ENCODE measurements around the gene ZBTB46.

Gene ZBTB46

GRCh38 chr20:63825331-63826118, 5.5 kb downstream of the ZBTB46 start:
- no peak for DNase-seq (ENCODE audit: low spot score)
- in situ Hi-C loops (cut with MboI; ENCODE audit: low sequenced_read_pairs, unreplicated experiment), result no loop called here
- no peak for TF ChIP-seq CTCF (IDR thresholded peaks at IDR 0.05; ENCODE audit: borderline replicate concordance, control extremely low read depth, extremely low read depth, insufficient read depth, missing control alignments)

GRCh38 chr20:63823691-63824311, 7.3 kb downstream of the ZBTB46 start:
- DNase-seq (ENCODE audit: low spot score), result no peak
- in situ Hi-C loops (cut with MboI; ENCODE audit: low sequenced_read_pairs, unreplicated experiment), result no loop called here
- no peak for TF ChIP-seq CTCF (IDR thresholded peaks at IDR 0.05; ENCODE audit: borderline replicate concordance, control extremely low read depth, extremely low read depth, insufficient read depth, missing control alignments)

- in situ Hi-C loops (cut with MboI; ENCODE audit: low sequenced_read_pairs, unreplicated experiment), result no loop called here
- DNase-seq (ENCODE audit: low spot score), result no peak
These were observed 8.8 kb downstream of the ZBTB46 start for GRCh38 chr20:63822276-63822696.

GRCh38 chr20:63821811-63822210, 9.3 kb downstream of the ZBTB46 start:
- in situ Hi-C loops (cut with MboI; ENCODE audit: low sequenced_read_pairs, unreplicated experiment), result no loop called here
- no peak for TF ChIP-seq CTCF (IDR thresholded peaks at IDR 0.05; ENCODE audit: borderline replicate concordance, control extremely low read depth, extremely low read depth, insufficient read depth, missing control alignments)
- no peak for DNase-seq (ENCODE audit: low spot score)

More at GRCh38 chr20:63822276-63822696, 8.8 kb downstream of the ZBTB46 start:
- TF ChIP-seq CTCF (IDR thresholded peaks at IDR 0.05; ENCODE audit: borderline replicate concordance, control extremely low read depth, extremely low read depth, insufficient read depth, missing control alignments), result no peak

DNA sequence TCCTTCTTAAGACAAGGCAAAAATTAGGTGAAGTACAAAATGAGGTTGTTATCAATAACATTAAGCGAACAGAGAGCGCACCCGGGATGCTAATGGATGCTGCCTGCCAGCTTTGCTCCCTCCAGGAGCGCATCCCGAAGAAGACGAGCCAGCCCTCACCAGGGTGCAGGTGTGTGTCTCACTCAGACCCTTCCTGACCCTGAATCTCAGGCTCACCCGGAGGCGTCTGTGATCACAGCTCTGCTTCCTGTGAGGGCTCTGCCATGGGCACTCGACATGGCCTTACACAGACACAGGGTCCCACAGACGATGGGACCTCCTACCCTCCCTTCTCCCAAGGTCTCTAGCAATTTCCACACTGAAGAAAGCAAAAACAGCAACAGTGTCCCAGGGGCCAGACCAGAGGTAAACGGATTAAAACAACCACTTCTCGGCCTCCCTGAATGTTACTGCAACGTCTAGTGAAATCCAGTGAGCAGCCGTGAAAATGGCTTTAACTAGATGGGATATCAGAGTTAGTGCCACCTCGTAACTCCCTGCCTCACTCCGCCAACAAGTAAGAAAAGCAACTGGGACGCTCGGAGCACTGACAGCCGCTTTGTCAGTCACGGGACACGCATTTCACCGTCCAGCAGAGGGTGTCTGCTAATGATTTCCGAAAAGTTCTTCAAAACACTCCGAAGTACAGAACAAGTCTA, 11.7 kb downstream of the ZBTB46 start:
- no peak for DNase-seq (ENCODE audit: low spot score)

More for the DNA sequence above, 11.7 kb downstream of the ZBTB46 start:
- in situ Hi-C loops (cut with MboI; ENCODE audit: low sequenced_read_pairs, unreplicated experiment), result no loop called here
- TF ChIP-seq CTCF (IDR thresholded peaks at IDR 0.05; ENCODE audit: borderline replicate concordance, control extremely low read depth, extremely low read depth, insufficient read depth, missing control alignments), result no peak

All from GM13976 (cell line).